Measurements from ENCODE around the gene SEMA3G. TPM values are rescaled to one million over a fixed set of nuclear protein-coding genes. Genes with fewer than 3 reads are reported as not detected.

The SEMA3G gene
- total RNA-seq, 1 experiment from 2014 or later, result 0.32 TPM

- peaks cover 22% of the 10 kb centered on the region for H3K36me3 Mint-ChIP-seq (ENCODE audit: insufficient read depth, unreplicated experiment)
- no TSS peak for BruUV-seq (replicated peaks)
- CTCF ChIA-PET, result no interaction called here
These were observed 44.5 kb upstream of the SEMA3G start for GRCh38 chr3:52489453-52489852.

GRCh38 chr3:52488746-52489145 lies 43.8 kb upstream of the SEMA3G start:
- Histone ChIP-seq H3K4me1 (no peaks in the 10 kb centered on the region), H3K36me3 (ENCODE audit: control insufficient read depth, insufficient read depth, low read length) (0 out of 2 replicates have a peak, but pooled peaks cover 1% of the 10 kb centered on the region), H3K9me3 (no peaks in the 10 kb centered on the region), H3K4me3 (ENCODE audit: low read depth, low read length) (no peak overlapping the region), H3K27me3 (replicated peaks; ENCODE audit: control insufficient read depth, insufficient read depth, low read length) (no peaks in the 10 kb centered on the region)
- no peak for DNase-seq
- TF ChIP-seq CTCF (IDR thresholded peaks at IDR 0.05; ENCODE audit: insufficient read depth in 1 of 2, low read depth in 1 of 2, low read length in 1 of 2, severe bottlenecking in 1 of 2, unreplicated experiment in 1 of 2), result no peak
- intact Hi-C loops (cut with micrococcal nuclease; ENCODE audit: unreplicated experiment), result no loop called here
- Mint-ChIP-seq H3K36me3 (ENCODE audit: insufficient read depth, unreplicated experiment) (peaks cover 22% of the 10 kb centered on the region), H3K4me3 (ENCODE audit: unreplicated experiment) (no peak overlapping the region), H3K27me3 (ENCODE audit: insufficient read depth, unreplicated experiment) (no peaks in the 10 kb centered on the region), H3K4me1 (ENCODE audit: low read depth, unreplicated experiment) (no peaks in the 10 kb centered on the region), H3K27ac (ENCODE audit: unreplicated experiment) (no peak overlapping the region), H3K9me3 (ENCODE audit: unreplicated experiment) (no peaks in the 10 kb centered on the region)
- ChIA-PET CTCF (interaction anchor here (0.6 kb wide), 1 partner anchor 266 kb away, joined by 4 read pairs; no protein-coding TSS in a partner anchor), POLR2A (no interaction called here)
- BruUV-seq (replicated peaks), result no TSS peak

More at GRCh38 chr3:52489453-52489852, 44.5 kb upstream of the SEMA3G start:
- intact Hi-C loops (cut with micrococcal nuclease; ENCODE audit: unreplicated experiment), result no loop called here
- Mint-ChIP-seq H3K9me3 (ENCODE audit: unreplicated experiment) (no peaks in the 10 kb centered on the region), H3K27ac (ENCODE audit: unreplicated experiment) (no peak overlapping the region), H3K4me1 (ENCODE audit: low read depth, unreplicated experiment) (no peaks in the 10 kb centered on the region), H3K27me3 (ENCODE audit: insufficient read depth, unreplicated experiment) (no peaks in the 10 kb centered on the region), H3K4me3 (ENCODE audit: unreplicated experiment) (no peak overlapping the region)
- no peak for DNase-seq
- Histone ChIP-seq H3K4me3 (ENCODE audit: low read depth, low read length) (no peak overlapping the region), H3K27me3 (replicated peaks; ENCODE audit: control insufficient read depth, insufficient read depth, low read length) (no peaks in the 10 kb centered on the region), H3K36me3 (ENCODE audit: control insufficient read depth, insufficient read depth, low read length) (0 out of 2 replicates have a peak, but pooled peaks cover 1% of the 10 kb centered on the region), H3K4me1 (no peaks in the 10 kb centered on the region), H3K9me3 (no peaks in the 10 kb centered on the region)
- POLR2A ChIA-PET, result no interaction called here
- no peak for TF ChIP-seq CTCF (IDR thresholded peaks at IDR 0.05; ENCODE audit: insufficient read depth in 1 of 2, low read depth in 1 of 2, low read length in 1 of 2, severe bottlenecking in 1 of 2, unreplicated experiment in 1 of 2)

- CTCF ChIA-PET, result interaction anchor here (0.6 kb wide), 1 partner anchor 265 kb away, joined by 4 read pairs; no protein-coding TSS in a partner anchor
- Mint-ChIP-seq H3K4me1 (ENCODE audit: low read depth, unreplicated experiment) (no peaks in the 10 kb centered on the region), H3K9me3 (ENCODE audit: unreplicated experiment) (no peaks in the 10 kb centered on the region), H3K36me3 (ENCODE audit: insufficient read depth, unreplicated experiment) (peaks cover 23% of the 10 kb centered on the region), H3K27ac (ENCODE audit: unreplicated experiment) (no peak overlapping the region), H3K4me3 (ENCODE audit: unreplicated experiment) (no peak overlapping the region), H3K27me3 (ENCODE audit: insufficient read depth, unreplicated experiment) (no peaks in the 10 kb centered on the region)
- no peaks in the 10 kb centered on the region for H3K27me3 ChIP-seq (replicated peaks; ENCODE audit: control insufficient read depth, insufficient read depth, low read length)
- intact Hi-C loops (cut with micrococcal nuclease; ENCODE audit: unreplicated experiment), result no loop called here
- no peak for DNase-seq
- H3K9me3 ChIP-seq, result no peaks in the 10 kb centered on the region
- 0 out of 2 replicates have a peak, but pooled peaks cover 1% of the 10 kb centered on the region for H3K36me3 ChIP-seq (ENCODE audit: control insufficient read depth, insufficient read depth, low read length)
- no TSS peak for BruUV-seq (replicated peaks)
- POLR2A ChIA-PET, result no interaction called here
- TF ChIP-seq CTCF (IDR thresholded peaks at IDR 0.05; ENCODE audit: insufficient read depth in 1 of 2, low read depth in 1 of 2, low read length in 1 of 2, severe bottlenecking in 1 of 2, unreplicated experiment in 1 of 2), result no peak
- H3K4me3 ChIP-seq (ENCODE audit: low read depth, low read length), result no peak overlapping the region
- H3K4me1 ChIP-seq, result no peaks in the 10 kb centered on the region
These were observed 43.1 kb upstream of the SEMA3G start for GRCh38 chr3:52487788-52488691.
